ENCODE data around the gene SCN5A.

The SCN5A gene

GRCh38 chr3:38598791-38599190 lies 50.7 kb downstream of the SCN5A start:
- no peak for DNase-seq

- no peak for DNase-seq
Measured at GRCh38 chr3:38597502-38598060, 51.9 kb downstream of the SCN5A start.

- no peak for DNase-seq
Measured at GRCh38 chr3:38595393-38595792, 54.1 kb downstream of the SCN5A start.

GRCh38 chr3:38590521-38590920 lies 59.0 kb downstream of the SCN5A start:
- DNase-seq: no peak

GRCh38 chr3:38588995-38589937 lies 60.2 kb downstream of the SCN5A start:
- DNase-seq: no peak

- DNase-seq: no peak
Measured at GRCh38 chr3:38588371-38588971, 61.0 kb downstream of the SCN5A start.

GRCh38 chr3:38587548-38588131 lies 61.8 kb downstream of the SCN5A start:
- DNase-seq: no peak

- no peak for DNase-seq
Measured at GRCh38 chr3:38586546-38587520, 62.7 kb downstream of the SCN5A start.

- no peak for DNase-seq
Measured at GRCh38 chr3:38585791-38586420, 63.6 kb downstream of the SCN5A start.

- no peak for DNase-seq
Measured at GRCh38 chr3:38583688-38584087, 65.8 kb downstream of the SCN5A start.

- DNase-seq: no peak
Measured at GRCh38 chr3:38582941-38583645, 66.4 kb downstream of the SCN5A start.

GRCh38 chr3:38582316-38582715 lies 67.2 kb downstream of the SCN5A start:
- no peak for DNase-seq

- no peak for DNase-seq
Measured at GRCh38 chr3:38581774-38582173, 67.7 kb downstream of the SCN5A start.

GRCh38 chr3:38580450-38581382 lies 68.8 kb downstream of the SCN5A start:
- DNase-seq: no peak

GRCh38 chr3:38579551-38580449 lies 69.7 kb downstream of the SCN5A start:
- DNase-seq: peak in 1 of 2 donors; percentile 7

GRCh38 chr3:38579141-38579540 lies 70.3 kb downstream of the SCN5A start:
- DNase-seq: no peak

GRCh38 chr3:38578551-38578950 lies 70.9 kb downstream of the SCN5A start:
- DNase-seq: no peak

GRCh38 chr3:38578081-38578475 lies 71.4 kb downstream of the SCN5A start:
- no peak for DNase-seq
